Activated CD8-positive, alpha-beta memory T cell treated with anti-CD3 and anti-CD28 coated beads, Interleukin-2, amount 50 U/mL, for 1 hour (primary cell): ENCODE measurements around the gene CDC42SE2.

Source experiments
- DNase-seq: peaks from one replicate; pipeline ENCODE4 v3.0.0-alpha.2; 2020; ENCODE audit errors: extremely low read depth

CDC42SE2 gene

GRCh38 chr5:131263648-131264450, at the start of gene CDC42SE2:
Gene CDC42SE2, plus strand, starts transcription at chr5:131264053. Its CDS starts 95,441 bp downstream, at chr5:131359494.
- DNase-seq = no peak

GRCh38 chr5:131214609-131215227, 49.1 kb upstream of the CDC42SE2 start:
- DNase-seq = no peak

GRCh38 chr5:131217791-131218190, 46.1 kb upstream of the CDC42SE2 start:
- no peak for DNase-seq

GRCh38 chr5:131218392-131218791, 45.5 kb upstream of the CDC42SE2 start:
- DNase-seq = no peak

GRCh38 chr5:131220566-131220965, 43.3 kb upstream of the CDC42SE2 start:
- no peak for DNase-seq

GRCh38 chr5:131221008-131221703, 42.7 kb upstream of the CDC42SE2 start:
- DNase-seq = no peak

- DNase-seq = no peak
Measured at GRCh38 chr5:131221888-131222287, 42.0 kb upstream of the CDC42SE2 start.

GRCh38 chr5:131222731-131223130, 41.1 kb upstream of the CDC42SE2 start:
- no peak for DNase-seq

GRCh38 chr5:131223751-131224386, 40.0 kb upstream of the CDC42SE2 start:
- no peak for DNase-seq

- no peak for DNase-seq
Measured at GRCh38 chr5:131224387-131225201, 39.3 kb upstream of the CDC42SE2 start.

- DNase-seq = no peak
Measured at GRCh38 chr5:131225282-131225974, 38.4 kb upstream of the CDC42SE2 start.

- DNase-seq = no peak
Measured at GRCh38 chr5:131226899-131227298, 37.0 kb upstream of the CDC42SE2 start.

GRCh38 chr5:131228646-131229045, 35.2 kb upstream of the CDC42SE2 start:
- no peak for DNase-seq

- no peak for DNase-seq
Measured at GRCh38 chr5:131229623-131230022, 34.2 kb upstream of the CDC42SE2 start.

- DNase-seq = no peak
Measured at GRCh38 chr5:131230406-131230805, 33.4 kb upstream of the CDC42SE2 start.

- no peak for DNase-seq
Measured at GRCh38 chr5:131239686-131240085, 24.2 kb upstream of the CDC42SE2 start.

- DNase-seq = no peak
Measured at GRCh38 chr5:131242728-131243255, 21.1 kb upstream of the CDC42SE2 start.

GRCh38 chr5:131245312-131245711, 18.5 kb upstream of the CDC42SE2 start:
- DNase-seq = no peak

- no peak for DNase-seq
Measured at GRCh38 chr5:131245948-131246347, 17.9 kb upstream of the CDC42SE2 start.

- DNase-seq = no peak
Measured at GRCh38 chr5:131246504-131246903, 17.3 kb upstream of the CDC42SE2 start.
